ENCODE measurements around the gene LAMC1. TPM values are rescaled to one million over a fixed set of nuclear protein-coding genes. Genes with fewer than 3 reads are reported as not detected.

Gene LAMC1
- total and polyA plus RNA-seq, 2 experiments from 2014 or later = 78.4 to 185 TPM

DNA sequence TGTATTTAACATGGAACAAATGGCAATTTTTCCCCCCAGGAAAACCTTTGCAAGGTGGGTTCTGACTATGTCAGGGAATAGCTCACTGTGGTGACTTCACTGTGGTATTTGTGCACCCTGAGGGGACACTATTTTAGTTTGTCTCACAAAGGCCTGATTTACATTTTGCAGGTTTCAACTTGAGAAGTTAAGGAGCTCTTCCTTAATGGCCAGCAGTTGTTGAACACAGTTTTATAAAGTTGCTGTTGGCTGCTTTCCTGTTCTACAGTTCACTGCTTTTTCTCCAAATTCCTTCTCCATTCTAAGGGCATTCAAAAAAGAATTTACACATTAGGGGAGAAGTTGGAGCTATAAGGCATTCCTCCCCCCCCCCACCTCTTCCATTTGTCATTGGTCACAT lies 4.6 kb downstream of the LAMC1 start:
- TF ChIP-seq EZH2 (IDR thresholded peaks at IDR 0.05; ENCODE audit: borderline replicate concordance) = no peak
- TF ChIP-seq, protein P1, sequence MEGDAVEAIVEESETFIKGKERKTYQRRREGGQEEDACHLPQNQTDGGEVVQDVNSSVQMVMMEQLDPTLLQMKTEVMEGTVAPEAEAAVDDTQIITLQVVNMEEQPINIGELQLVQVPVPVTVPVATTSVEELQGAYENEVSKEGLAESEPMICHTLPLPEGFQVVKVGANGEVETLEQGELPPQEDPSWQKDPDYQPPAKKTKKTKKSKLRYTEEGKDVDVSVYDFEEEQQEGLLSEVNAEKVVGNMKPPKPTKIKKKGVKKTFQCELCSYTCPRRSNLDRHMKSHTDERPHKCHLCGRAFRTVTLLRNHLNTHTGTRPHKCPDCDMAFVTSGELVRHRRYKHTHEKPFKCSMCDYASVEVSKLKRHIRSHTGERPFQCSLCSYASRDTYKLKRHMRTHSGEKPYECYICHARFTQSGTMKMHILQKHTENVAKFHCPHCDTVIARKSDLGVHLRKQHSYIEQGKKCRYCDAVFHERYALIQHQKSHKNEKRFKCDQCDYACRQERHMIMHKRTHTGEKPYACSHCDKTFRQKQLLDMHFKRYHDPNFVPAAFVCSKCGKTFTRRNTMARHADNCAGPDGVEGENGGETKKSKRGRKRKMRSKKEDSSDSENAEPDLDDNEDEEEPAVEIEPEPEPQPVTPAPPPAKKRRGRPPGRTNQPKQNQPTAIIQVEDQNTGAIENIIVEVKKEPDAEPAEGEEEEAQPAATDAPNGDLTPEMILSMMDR (IDR thresholded peaks at IDR 0.05; ENCODE audit: poor library complexity) = no peak
- no peak for TF ChIP-seq EZH2phosphoT487 (IDR thresholded peaks at IDR 0.05; ENCODE audit: low read depth, severe bottlenecking, unreplicated experiment)
- DNase-seq (ENCODE audit: low spot score) = no peak
- Histone ChIP-seq H3K9me2 (replicated peaks; ENCODE audit: insufficient read depth) (no peaks in the 10 kb centered on the region), H3K4me3 (no peak overlapping the region), H4K20me1 (ENCODE audit: insufficient read depth, poor library complexity, severe bottlenecking) (peaks cover 16% of the 10 kb centered on the region), H3K27ac (no peak overlapping the region), H2AFZ (no peak overlapping the region), H3K36me3 (replicated peaks; ENCODE audit: insufficient read depth, low read depth) (no peaks in the 10 kb centered on the region), H3K4me2 (peak overlapping the region; percentile 82), H3K27me3 (no peaks in the 10 kb centered on the region), H3K4me1 (ENCODE audit: insufficient read depth) (peaks cover 58% of the 10 kb centered on the region), H3K79me2 (peaks cover 86% of the 10 kb centered on the region), H3K9me3 (ENCODE audit: low read depth) (no peaks in the 10 kb centered on the region)

DNA sequence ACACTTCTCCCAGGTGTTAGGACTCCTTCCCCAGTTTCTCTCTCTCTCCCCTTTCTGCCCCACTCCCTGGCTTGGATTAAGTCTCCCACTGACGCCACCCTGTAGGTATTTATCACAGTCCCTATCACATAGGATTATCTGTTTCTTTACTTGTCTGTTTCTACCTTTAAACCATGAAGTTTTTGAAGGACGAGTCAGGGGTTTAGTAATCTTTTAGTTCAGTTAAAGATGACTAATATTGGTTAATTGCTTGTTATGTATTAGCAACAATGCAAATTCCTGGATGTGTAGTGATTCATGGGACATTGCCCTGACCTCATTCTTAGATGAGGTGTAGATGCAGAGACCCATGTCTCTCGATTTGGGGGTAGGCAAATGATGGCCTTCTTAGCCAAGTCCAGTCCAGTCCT lies 6.4 kb downstream of the LAMC1 start:
- peak; percentile 43 for DNase-seq (ENCODE audit: low spot score)
- peaks cover 58% of the 10 kb centered on the region for H3K4me1 ChIP-seq (ENCODE audit: insufficient read depth)
- no peak overlapping the region for H3K4me3 ChIP-seq
- no peaks in the 10 kb centered on the region for H3K9me3 ChIP-seq (ENCODE audit: low read depth)
- H4K20me1 ChIP-seq (ENCODE audit: insufficient read depth, poor library complexity, severe bottlenecking) = peaks cover 16% of the 10 kb centered on the region
- no peaks in the 10 kb centered on the region for H3K9me2 ChIP-seq (replicated peaks; ENCODE audit: insufficient read depth)
- TF ChIP-seq EZH2phosphoT487 (IDR thresholded peaks at IDR 0.05; ENCODE audit: low read depth, severe bottlenecking, unreplicated experiment) (no peak), EZH2 (IDR thresholded peaks at IDR 0.05; ENCODE audit: borderline replicate concordance) (no peak)
- H3K36me3 ChIP-seq (replicated peaks; ENCODE audit: insufficient read depth, low read depth) = no peaks in the 10 kb centered on the region
- H3K79me2 ChIP-seq = peaks cover 97% of the 10 kb centered on the region
- peak overlapping the region; percentile 50 for H3K4me2 ChIP-seq
- 45% methylated on average over 3 of the region's 3 CpGs for WGBS (ENCODE audit: low lambda C conversion rate, missing lambda C conversion rate)
- H2AFZ ChIP-seq = no peak overlapping the region
- no peaks in the 10 kb centered on the region for H3K27me3 ChIP-seq
- H3K27ac ChIP-seq = peak overlapping the region; percentile 73

DNA sequence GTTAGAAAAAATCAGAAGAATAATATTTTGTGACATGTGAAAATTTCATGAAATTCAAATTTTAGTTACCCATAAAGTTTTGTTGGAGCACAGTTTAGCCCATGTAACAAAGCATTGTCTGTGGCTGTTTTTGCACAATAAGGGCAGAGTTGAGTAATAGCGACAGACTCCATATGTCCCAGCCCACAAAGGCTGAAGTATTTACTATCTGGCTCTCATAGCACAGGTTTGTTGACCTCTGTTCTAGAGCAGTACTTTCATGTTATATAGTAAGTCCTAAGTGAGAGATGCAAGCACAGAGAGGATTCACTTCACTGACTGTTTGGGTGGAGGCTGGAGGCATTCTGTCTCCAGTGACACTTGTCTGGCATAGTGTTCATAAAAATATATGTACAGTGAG lies 6.8 kb downstream of the LAMC1 start:
- 54% methylated on average over 1 of the region's 1 CpG for WGBS (ENCODE audit: low lambda C conversion rate, missing lambda C conversion rate)
- Histone ChIP-seq H4K20me1 (ENCODE audit: insufficient read depth, poor library complexity, severe bottlenecking) (peaks cover 13% of the 10 kb centered on the region), H3K4me1 (ENCODE audit: insufficient read depth) (peaks cover 55% of the 10 kb centered on the region), H3K9me2 (replicated peaks; ENCODE audit: insufficient read depth) (no peaks in the 10 kb centered on the region), H3K27me3 (no peaks in the 10 kb centered on the region), H3K4me2 (peak overlapping the region; percentile 50), H2AFZ (no peak overlapping the region), H3K79me2 (peaks cover 97% of the 10 kb centered on the region), H3K9me3 (ENCODE audit: low read depth) (no peaks in the 10 kb centered on the region), H3K4me3 (no peak overlapping the region), H3K27ac (peak overlapping the region; percentile 73), H3K36me3 (replicated peaks; ENCODE audit: insufficient read depth, low read depth) (no peaks in the 10 kb centered on the region)
- DNase-seq (ENCODE audit: low spot score) = peak; percentile 48
- TF ChIP-seq, protein P1 (IDR thresholded peaks at IDR 0.05; ENCODE audit: poor library complexity) = no peak
- TF ChIP-seq EZH2phosphoT487 (IDR thresholded peaks at IDR 0.05; ENCODE audit: low read depth, severe bottlenecking, unreplicated experiment) (no peak), EZH2 (IDR thresholded peaks at IDR 0.05; ENCODE audit: borderline replicate concordance) (no peak)

DNA sequence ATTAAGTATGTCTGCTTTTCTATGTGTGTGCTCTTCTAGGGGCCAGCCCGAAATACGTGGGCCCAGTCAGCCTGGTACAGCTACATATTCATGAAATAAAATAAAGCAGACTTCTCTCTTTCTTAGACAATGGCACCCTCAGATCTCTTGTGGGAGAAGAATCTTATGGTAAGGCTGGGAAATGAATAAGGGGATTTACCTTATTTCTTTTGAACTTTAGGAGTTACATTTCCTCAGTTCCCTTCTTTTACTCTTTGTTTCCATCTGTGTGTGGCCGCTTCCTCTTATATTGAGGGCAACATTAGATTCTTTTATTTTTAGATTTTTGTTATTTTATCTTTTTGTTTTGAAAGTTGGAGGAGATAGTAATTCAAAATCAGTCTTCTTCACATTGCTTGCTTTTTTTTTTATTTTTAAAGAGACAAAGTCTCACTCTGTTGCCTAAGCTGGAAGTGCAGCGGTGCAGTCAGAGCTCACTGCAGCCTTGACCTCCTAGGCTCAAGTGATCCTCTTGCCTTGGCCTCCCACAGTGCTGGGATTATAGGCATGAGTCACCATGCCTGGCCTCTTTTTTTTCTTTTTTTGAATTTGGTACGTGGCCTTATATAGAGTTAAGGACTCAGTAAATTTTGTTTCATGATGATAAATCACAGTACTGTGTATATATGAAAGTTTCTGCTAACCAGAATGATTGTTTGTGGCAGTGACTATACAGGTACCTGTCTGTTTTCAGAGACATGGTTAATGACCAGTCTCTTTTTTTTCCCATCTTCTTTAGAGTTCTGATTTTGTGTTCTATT lies 9.1 kb downstream of the LAMC1 start:
- no peak overlapping the region for H3K4me3 ChIP-seq
- H3K27ac ChIP-seq = peak overlapping the region; percentile 5
- H3K79me2 ChIP-seq = peaks cover 97% of the 10 kb centered on the region
- no peak overlapping the region for H3K4me2 ChIP-seq
- WGBS (ENCODE audit: low lambda C conversion rate, missing lambda C conversion rate) = 80% methylated on average over 5 of the region's 5 CpGs
- DNase-seq (ENCODE audit: low spot score) = no peak
- no peaks in the 10 kb centered on the region for H4K20me1 ChIP-seq (ENCODE audit: insufficient read depth, poor library complexity, severe bottlenecking)
- H2AFZ ChIP-seq = no peak overlapping the region
- no peaks in the 10 kb centered on the region for H3K36me3 ChIP-seq (replicated peaks; ENCODE audit: insufficient read depth, low read depth)
- H3K4me1 ChIP-seq (ENCODE audit: insufficient read depth) = peaks cover 34% of the 10 kb centered on the region
- no peak for TF ChIP-seq EZH2phosphoT487 (IDR thresholded peaks at IDR 0.05; ENCODE audit: low read depth, severe bottlenecking, unreplicated experiment)
- TF ChIP-seq, protein P1 (IDR thresholded peaks at IDR 0.05; ENCODE audit: poor library complexity) = no peak
- TF ChIP-seq EZH2 (IDR thresholded peaks at IDR 0.05; ENCODE audit: borderline replicate concordance) = no peak
- H3K9me3 ChIP-seq (ENCODE audit: low read depth) = no peaks in the 10 kb centered on the region
- H3K9me2 ChIP-seq (replicated peaks; ENCODE audit: insufficient read depth) = no peaks in the 10 kb centered on the region
- H3K27me3 ChIP-seq = no peaks in the 10 kb centered on the region

Data from hepatocyte (in vitro differentiated cells).